ENCODE results near the gene AQP2.
"Not testable (repeated sequence)": the region's sequence is repeated elsewhere in the genome, so short reads cannot be mapped to it uniquely, and the experiment has no call there.

AQP2 gene

GRCh38 chr12:49984476-49985359 is 34.2 kb downstream of the AQP2 start:
- H3K79me2 ChIP-seq (ENCODE audit: control insufficient read depth, low read length) = no peaks in the 10 kb centered on the region
- H3K27me3 ChIP-seq (ENCODE audit: control insufficient read depth, low read length) = no peaks in the 10 kb centered on the region
- H3K9me2 ChIP-seq (replicated peaks; ENCODE audit: control insufficient read depth, low read length) = no peaks in the 10 kb centered on the region
- H3K27ac ChIP-seq (ENCODE audit: low read depth, low read length) = no peak overlapping the region
- peaks cover 2% of the 10 kb centered on the region; the same call in 1 of the 2 replicates for H3F3A ChIP-seq (ENCODE audit: control insufficient read depth, insufficient read depth)
- H3K4me1 ChIP-seq (ENCODE audit: control insufficient read depth, low read length) = no peaks in the 10 kb centered on the region
- TF ChIP-seq EZH2phosphoT487 (IDR thresholded peaks at IDR 0.05; ENCODE audit: borderline replicate concordance, low read length) (no peak), CTCF (IDR thresholded peaks at IDR 0.05; ENCODE audit: low read depth, low read length, poor library complexity, severe bottlenecking) (no peak)
- no peaks in the 10 kb centered on the region for H4K20me1 ChIP-seq (ENCODE audit: control insufficient read depth, insufficient read depth, low read depth, low read length)
- H3K36me3 ChIP-seq (ENCODE audit: control insufficient read depth, low read length) = peaks cover 25% of the 10 kb centered on the region
- H3K9me3 ChIP-seq (ENCODE audit: control insufficient read depth, insufficient read depth, low read length) = no peaks in the 10 kb centered on the region
- no peak overlapping the region for H3K4me2 ChIP-seq (ENCODE audit: low read length)
- no peak overlapping the region for H3K4me3 ChIP-seq (ENCODE audit: low read length)

GRCh38 chr12:49985981-49986380 is 35.4 kb downstream of the AQP2 start:
- no peak overlapping the region for H3K27ac ChIP-seq (ENCODE audit: low read depth, low read length)
- H3F3A ChIP-seq (ENCODE audit: control insufficient read depth, insufficient read depth) = peaks cover 2% of the 10 kb centered on the region; the same call in 1 of the 2 replicates
- H3K79me2 ChIP-seq (ENCODE audit: control insufficient read depth, low read length) = no peaks in the 10 kb centered on the region
- no peaks in the 10 kb centered on the region for H3K9me3 ChIP-seq (ENCODE audit: control insufficient read depth, insufficient read depth, low read length)
- no peaks in the 10 kb centered on the region for H4K20me1 ChIP-seq (ENCODE audit: control insufficient read depth, insufficient read depth, low read depth, low read length)
- no peaks in the 10 kb centered on the region for H3K27me3 ChIP-seq (ENCODE audit: control insufficient read depth, low read length)
- H3K4me3 ChIP-seq (ENCODE audit: low read length) = no peak overlapping the region
- H3K9me2 ChIP-seq (replicated peaks; ENCODE audit: control insufficient read depth, low read length) = no peaks in the 10 kb centered on the region
- no peaks in the 10 kb centered on the region for H3K4me1 ChIP-seq (ENCODE audit: control insufficient read depth, low read length)
- H3K4me2 ChIP-seq (ENCODE audit: low read length) = no peak overlapping the region
- H3K36me3 ChIP-seq (ENCODE audit: control insufficient read depth, low read length) = peaks cover 38% of the 10 kb centered on the region
- TF ChIP-seq CTCF (IDR thresholded peaks at IDR 0.05; ENCODE audit: low read depth, low read length, poor library complexity, severe bottlenecking) = no peak
- TF ChIP-seq EZH2phosphoT487 (IDR thresholded peaks at IDR 0.05; ENCODE audit: borderline replicate concordance, low read length) = no peak

- not testable (repeated sequence) for H3K79me2 ChIP-seq (ENCODE audit: control insufficient read depth, low read length); H3F3A ChIP-seq (ENCODE audit: control insufficient read depth, insufficient read depth); H3K27me3 ChIP-seq (ENCODE audit: control insufficient read depth, low read length); H3K4me1 ChIP-seq (ENCODE audit: control insufficient read depth, low read length); H3K27ac ChIP-seq (ENCODE audit: low read depth, low read length); H3K4me3 ChIP-seq (ENCODE audit: low read length); H4K20me1 ChIP-seq (ENCODE audit: control insufficient read depth, insufficient read depth, low read depth, low read length); H3K9me3 ChIP-seq (ENCODE audit: control insufficient read depth, insufficient read depth, low read length); H3K9me2 ChIP-seq (replicated peaks; ENCODE audit: control insufficient read depth, low read length); H3K4me2 ChIP-seq (ENCODE audit: low read length)
- peaks cover 40% of the 10 kb centered on the region for H3K36me3 ChIP-seq (ENCODE audit: control insufficient read depth, low read length)
Observed at GRCh38 chr12:49986476-49986875, 35.9 kb downstream of the AQP2 start.

GRCh38 chr12:49987625-49988303 is 37.2 kb downstream of the AQP2 start:
- Histone ChIP-seq H3K4me3 (ENCODE audit: low read length) (no peak overlapping the region), H3K36me3 (ENCODE audit: control insufficient read depth, low read length) (peaks cover 52% of the 10 kb centered on the region), H3K4me1 (ENCODE audit: control insufficient read depth, low read length) (no peaks in the 10 kb centered on the region), H3K4me2 (ENCODE audit: low read length) (no peak overlapping the region), H3K27ac (ENCODE audit: low read depth, low read length) (no peak overlapping the region), H3K79me2 (ENCODE audit: control insufficient read depth, low read length) (no peaks in the 10 kb centered on the region), H3K27me3 (ENCODE audit: control insufficient read depth, low read length) (no peaks in the 10 kb centered on the region), H4K20me1 (ENCODE audit: control insufficient read depth, insufficient read depth, low read depth, low read length) (no peaks in the 10 kb centered on the region), H3K9me2 (replicated peaks; ENCODE audit: control insufficient read depth, low read length) (no peaks in the 10 kb centered on the region), H3K9me3 (ENCODE audit: control insufficient read depth, insufficient read depth, low read length) (no peaks in the 10 kb centered on the region), H3F3A (ENCODE audit: control insufficient read depth, insufficient read depth) (peaks cover 2% of the 10 kb centered on the region; the same call in 1 of the 2 replicates)
- TF ChIP-seq CTCF (IDR thresholded peaks at IDR 0.05; ENCODE audit: low read depth, low read length, poor library complexity, severe bottlenecking) (no peak), EZH2phosphoT487 (IDR thresholded peaks at IDR 0.05; ENCODE audit: borderline replicate concordance, low read length) (no peak)

GRCh38 chr12:49989400-49989799 is 38.9 kb downstream of the AQP2 start:
- not testable (repeated sequence) for H3K9me2 ChIP-seq (replicated peaks; ENCODE audit: control insufficient read depth, low read length); H3K4me1 ChIP-seq (ENCODE audit: control insufficient read depth, low read length); H3K27ac ChIP-seq (ENCODE audit: low read depth, low read length); H3K27me3 ChIP-seq (ENCODE audit: control insufficient read depth, low read length); H3F3A ChIP-seq (ENCODE audit: control insufficient read depth, insufficient read depth); H3K79me2 ChIP-seq (ENCODE audit: control insufficient read depth, low read length); H3K9me3 ChIP-seq (ENCODE audit: control insufficient read depth, insufficient read depth, low read length); H4K20me1 ChIP-seq (ENCODE audit: control insufficient read depth, insufficient read depth, low read depth, low read length); H3K4me3 ChIP-seq (ENCODE audit: low read length); H3K4me2 ChIP-seq (ENCODE audit: low read length)
- peaks cover 63% of the 10 kb centered on the region for H3K36me3 ChIP-seq (ENCODE audit: control insufficient read depth, low read length)
